ENCODE results near the gene GATA2.

GATA2 gene

DNA sequence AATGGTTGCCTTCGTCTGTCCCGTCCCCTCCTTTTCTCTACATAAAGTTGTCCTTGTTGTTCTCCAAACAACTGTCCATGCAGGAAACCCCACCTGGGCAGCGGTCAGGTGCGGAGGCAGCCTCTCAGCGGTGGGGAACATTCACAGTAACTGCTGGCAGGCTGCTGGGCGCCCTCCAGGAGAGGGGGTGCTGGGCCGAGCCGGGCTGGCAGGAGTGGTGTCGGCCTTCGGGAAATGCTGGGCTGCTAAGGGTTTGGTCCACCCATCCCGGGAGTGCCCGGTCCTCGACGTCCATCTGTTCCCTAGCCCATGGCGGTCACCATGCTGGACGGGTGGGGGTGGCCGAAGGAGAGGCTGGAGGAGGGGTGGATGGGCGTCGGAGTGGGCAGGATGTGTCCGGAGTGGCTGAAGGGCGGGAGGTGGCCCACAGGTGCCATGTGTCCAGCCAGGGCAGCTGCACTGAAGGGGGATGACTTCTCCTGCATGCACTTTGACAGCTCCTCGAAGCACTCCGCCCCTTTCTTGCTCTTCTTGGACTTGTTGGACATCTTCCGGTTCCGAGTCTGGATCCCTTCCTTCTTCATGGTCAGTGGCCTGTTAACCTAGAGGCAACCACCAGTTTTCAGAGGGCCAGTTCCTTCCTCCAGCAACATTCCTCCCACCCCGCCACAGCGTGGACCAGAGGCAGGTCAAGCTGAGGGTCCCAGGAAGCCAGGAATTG is 12.1 kb downstream of the GATA2 start:
- H3K27me3 ChIP-seq (ENCODE audit: low read length) = no peaks in the 10 kb centered on the region
- H3K27ac ChIP-seq (ENCODE audit: low read depth, low read length) = no peak overlapping the region
- H3K36me3 ChIP-seq (ENCODE audit: low read length) = no peaks in the 10 kb centered on the region
- no peaks in the 10 kb centered on the region for H3K9me3 ChIP-seq (ENCODE audit: insufficient read depth, low read length)
- no peak overlapping the region for H3K4me3 ChIP-seq (ENCODE audit: insufficient read depth, low read length, poor library complexity, severe bottlenecking)
- TF ChIP-seq, protein P1, sequence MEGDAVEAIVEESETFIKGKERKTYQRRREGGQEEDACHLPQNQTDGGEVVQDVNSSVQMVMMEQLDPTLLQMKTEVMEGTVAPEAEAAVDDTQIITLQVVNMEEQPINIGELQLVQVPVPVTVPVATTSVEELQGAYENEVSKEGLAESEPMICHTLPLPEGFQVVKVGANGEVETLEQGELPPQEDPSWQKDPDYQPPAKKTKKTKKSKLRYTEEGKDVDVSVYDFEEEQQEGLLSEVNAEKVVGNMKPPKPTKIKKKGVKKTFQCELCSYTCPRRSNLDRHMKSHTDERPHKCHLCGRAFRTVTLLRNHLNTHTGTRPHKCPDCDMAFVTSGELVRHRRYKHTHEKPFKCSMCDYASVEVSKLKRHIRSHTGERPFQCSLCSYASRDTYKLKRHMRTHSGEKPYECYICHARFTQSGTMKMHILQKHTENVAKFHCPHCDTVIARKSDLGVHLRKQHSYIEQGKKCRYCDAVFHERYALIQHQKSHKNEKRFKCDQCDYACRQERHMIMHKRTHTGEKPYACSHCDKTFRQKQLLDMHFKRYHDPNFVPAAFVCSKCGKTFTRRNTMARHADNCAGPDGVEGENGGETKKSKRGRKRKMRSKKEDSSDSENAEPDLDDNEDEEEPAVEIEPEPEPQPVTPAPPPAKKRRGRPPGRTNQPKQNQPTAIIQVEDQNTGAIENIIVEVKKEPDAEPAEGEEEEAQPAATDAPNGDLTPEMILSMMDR (IDR thresholded peaks at IDR 0.05; ENCODE audit: insufficient read depth, low read length, poor library complexity, severe bottlenecking) = no peak
- TF ChIP-seq EZH2phosphoT487 (conservative IDR thresholded peaks at IDR 0.05; ENCODE audit: low read length) = no peak
- H3K4me2 ChIP-seq (ENCODE audit: low read depth, low read length, poor library complexity, severe bottlenecking) = no peak overlapping the region
- no peaks in the 10 kb centered on the region for H3K9me2 ChIP-seq (replicated peaks; ENCODE audit: insufficient read depth, low read length)
- H3F3A ChIP-seq (ENCODE audit: insufficient read depth) = no peaks in the 10 kb centered on the region
- no peaks in the 10 kb centered on the region for H4K20me1 ChIP-seq (ENCODE audit: low read depth, low read length)
- no peak overlapping the region for H3K9ac ChIP-seq (ENCODE audit: low read length)
- no peaks in the 10 kb centered on the region for H3K79me2 ChIP-seq (ENCODE audit: insufficient read depth, low read length)
- H2AFZ ChIP-seq (ENCODE audit: low read depth, low read length, severe bottlenecking) = no peak overlapping the region

DNA sequence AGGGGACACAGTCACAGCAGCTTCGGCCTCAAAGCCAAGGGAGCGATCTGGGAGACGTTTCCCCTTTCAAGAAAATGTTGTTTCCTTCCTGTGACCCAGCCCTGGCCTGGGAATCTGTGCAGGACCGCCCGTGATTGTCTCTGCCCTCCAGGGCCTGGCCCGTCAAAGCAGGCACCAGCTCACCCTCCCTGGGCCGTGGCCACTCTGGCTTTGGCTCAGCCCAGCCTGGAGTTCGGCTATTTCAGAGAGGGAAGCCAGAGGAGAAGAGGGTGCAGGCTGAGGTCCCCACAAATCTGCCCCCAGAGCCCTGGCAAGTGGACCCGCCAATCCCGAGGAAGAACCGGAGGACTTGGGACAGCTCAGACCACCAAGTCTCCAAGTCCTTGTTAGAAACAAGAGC is 12.7 kb downstream of the GATA2 start:
- no peaks in the 10 kb centered on the region for H3K9me3 ChIP-seq (ENCODE audit: insufficient read depth, low read length)
- H3K4me2 ChIP-seq (ENCODE audit: low read depth, low read length, poor library complexity, severe bottlenecking) = no peak overlapping the region
- no peaks in the 10 kb centered on the region for H4K20me1 ChIP-seq (ENCODE audit: low read depth, low read length)
- no peaks in the 10 kb centered on the region for H3F3A ChIP-seq (ENCODE audit: insufficient read depth)
- no peaks in the 10 kb centered on the region for H3K79me2 ChIP-seq (ENCODE audit: insufficient read depth, low read length)
- H3K27me3 ChIP-seq (ENCODE audit: low read length) = no peaks in the 10 kb centered on the region
- H3K36me3 ChIP-seq (ENCODE audit: low read length) = no peaks in the 10 kb centered on the region
- H2AFZ ChIP-seq (ENCODE audit: low read depth, low read length, severe bottlenecking) = no peak overlapping the region
- no peak overlapping the region for H3K27ac ChIP-seq (ENCODE audit: low read depth, low read length)
- H3K4me3 ChIP-seq (ENCODE audit: insufficient read depth, low read length, poor library complexity, severe bottlenecking) = no peak overlapping the region
- no peak overlapping the region for H3K9ac ChIP-seq (ENCODE audit: low read length)
- TF ChIP-seq, protein P1 (IDR thresholded peaks at IDR 0.05; ENCODE audit: insufficient read depth, low read length, poor library complexity, severe bottlenecking) = no peak
- TF ChIP-seq EZH2phosphoT487 (conservative IDR thresholded peaks at IDR 0.05; ENCODE audit: low read length) = no peak
- H3K9me2 ChIP-seq (replicated peaks; ENCODE audit: insufficient read depth, low read length) = no peaks in the 10 kb centered on the region

DNA sequence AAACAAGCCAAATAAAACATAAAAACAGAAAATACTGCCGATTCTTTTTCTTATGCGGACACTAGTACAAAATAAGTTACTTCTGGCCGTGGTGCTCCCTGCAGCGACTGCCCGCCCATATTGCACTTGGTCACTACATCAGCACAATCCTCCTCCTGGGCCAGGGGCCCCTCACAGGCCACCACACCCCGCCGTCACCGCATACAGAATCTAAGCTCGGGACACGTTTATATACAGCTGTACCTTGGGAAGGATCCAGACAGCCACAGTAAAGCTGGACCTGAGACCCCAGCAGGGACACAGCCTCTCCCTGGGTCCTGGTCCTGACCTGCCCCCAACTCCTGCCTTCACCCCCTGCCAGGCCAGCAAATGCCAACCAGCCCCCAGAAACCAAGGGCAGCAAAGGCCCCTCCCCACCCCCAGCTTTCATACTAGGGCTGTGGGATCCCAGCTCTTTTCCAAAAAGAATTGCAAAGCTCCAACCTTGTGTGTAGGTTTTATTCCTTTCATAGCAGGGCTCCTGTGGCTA is 13.4 kb downstream of the GATA2 start:
- Histone ChIP-seq H3F3A (ENCODE audit: insufficient read depth) (no peaks in the 10 kb centered on the region), H3K4me3 (ENCODE audit: insufficient read depth, low read length, poor library complexity, severe bottlenecking) (no peak overlapping the region), H3K79me2 (ENCODE audit: insufficient read depth, low read length) (no peaks in the 10 kb centered on the region), H4K20me1 (ENCODE audit: low read depth, low read length) (no peaks in the 10 kb centered on the region), H3K9me3 (ENCODE audit: insufficient read depth, low read length) (no peaks in the 10 kb centered on the region), H3K27me3 (ENCODE audit: low read length) (no peaks in the 10 kb centered on the region), H3K9ac (ENCODE audit: low read length) (no peak overlapping the region), H3K27ac (ENCODE audit: low read depth, low read length) (no peak overlapping the region), H2AFZ (ENCODE audit: low read depth, low read length, severe bottlenecking) (no peak overlapping the region), H3K36me3 (ENCODE audit: low read length) (no peaks in the 10 kb centered on the region), H3K4me2 (ENCODE audit: low read depth, low read length, poor library complexity, severe bottlenecking) (no peak overlapping the region), H3K9me2 (replicated peaks; ENCODE audit: insufficient read depth, low read length) (no peaks in the 10 kb centered on the region)
- TF ChIP-seq EZH2phosphoT487 (conservative IDR thresholded peaks at IDR 0.05; ENCODE audit: low read length) = no peak
- TF ChIP-seq, protein P1 (IDR thresholded peaks at IDR 0.05; ENCODE audit: insufficient read depth, low read length, poor library complexity, severe bottlenecking) = no peak

Measured in SU-DHL-6 (cell line).